Fibroblast of skin of left quadriceps (primary cell): ENCODE measurements around the gene C2CD2.
A peak's percentile ranks its signal among the peaks of the same experiment; 100 is the strongest.

Source experiments
- DNase-seq, 2 experiments: peaks; one replicate each; pipeline ENCODE4 v3.0.0-alpha.2; 2013; ENCODE audit warnings: low read depth in 2 of 2

The C2CD2 gene

DNA sequence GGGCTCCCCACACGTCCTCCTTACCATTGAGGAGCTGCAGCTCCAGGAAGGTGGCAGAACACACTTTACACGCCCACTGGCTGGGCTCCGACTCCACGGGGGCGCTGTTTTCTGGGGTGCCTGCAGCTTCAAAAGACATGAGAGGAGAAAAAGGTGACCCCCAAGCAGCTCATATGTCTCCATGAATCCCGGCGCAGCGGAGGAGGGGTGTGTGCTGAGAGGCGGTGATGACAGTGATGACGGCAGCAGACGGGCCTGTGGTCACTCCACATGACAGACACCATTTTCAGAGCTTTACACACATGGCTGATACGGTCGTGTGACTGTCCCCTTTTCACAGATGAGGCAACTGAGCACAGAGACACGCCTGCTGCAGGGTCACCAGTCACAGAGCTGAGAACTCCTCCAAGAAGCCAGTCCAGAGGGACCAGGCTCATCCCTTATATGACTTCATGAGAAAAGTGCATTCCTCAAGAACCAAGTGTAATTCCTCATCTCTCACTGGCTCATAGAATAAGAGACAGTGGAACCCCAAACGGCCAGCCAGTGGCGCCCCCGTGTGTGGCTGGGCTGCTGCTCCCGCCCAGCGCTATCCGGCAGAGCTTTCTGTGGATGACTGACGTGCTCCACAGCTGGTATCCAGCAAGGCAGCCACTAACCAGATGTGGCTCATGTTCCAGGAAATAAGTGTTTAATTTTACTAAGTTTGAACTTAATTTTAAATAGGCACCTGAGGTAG is 106.6 kb downstream of the C2CD2 start:
- peak; percentile 29 to 33 for DNase-seq

DNA sequence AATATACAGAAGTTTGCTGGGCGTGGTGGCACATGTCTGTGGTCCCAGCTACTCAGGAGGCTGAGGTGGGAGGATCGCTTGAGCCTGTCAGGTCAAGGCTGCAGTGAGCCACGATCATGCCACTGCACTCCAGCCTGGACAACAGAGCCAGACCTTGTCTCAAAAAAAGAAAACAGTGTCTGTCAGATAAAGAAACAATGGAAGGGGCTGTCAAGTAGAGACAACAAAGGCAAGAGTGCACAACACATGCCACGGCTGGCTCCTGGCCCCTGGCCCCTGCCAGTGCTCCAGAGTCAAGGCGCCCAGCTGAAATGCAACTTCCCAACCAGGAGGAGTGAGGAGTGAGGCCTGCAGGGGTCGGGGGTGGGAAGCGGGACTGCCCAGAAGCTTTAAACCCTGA is 107.3 kb downstream of the C2CD2 start:
- DNase-seq = no peak

DNA sequence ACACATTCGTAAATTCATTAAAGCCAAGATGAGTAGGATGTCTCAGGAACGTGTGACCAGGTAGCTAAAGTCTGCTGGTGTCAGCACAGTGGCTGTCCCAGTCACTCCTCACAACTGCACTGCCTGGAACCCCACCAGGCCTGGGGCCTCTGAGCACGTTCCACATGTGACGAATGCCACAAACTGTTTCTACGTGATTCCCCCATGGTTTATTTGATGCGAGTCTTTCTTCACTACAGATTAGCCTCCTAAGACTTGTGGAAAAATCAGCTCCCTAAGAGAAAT is 107.8 kb downstream of the C2CD2 start:
- no peak for DNase-seq

DNA sequence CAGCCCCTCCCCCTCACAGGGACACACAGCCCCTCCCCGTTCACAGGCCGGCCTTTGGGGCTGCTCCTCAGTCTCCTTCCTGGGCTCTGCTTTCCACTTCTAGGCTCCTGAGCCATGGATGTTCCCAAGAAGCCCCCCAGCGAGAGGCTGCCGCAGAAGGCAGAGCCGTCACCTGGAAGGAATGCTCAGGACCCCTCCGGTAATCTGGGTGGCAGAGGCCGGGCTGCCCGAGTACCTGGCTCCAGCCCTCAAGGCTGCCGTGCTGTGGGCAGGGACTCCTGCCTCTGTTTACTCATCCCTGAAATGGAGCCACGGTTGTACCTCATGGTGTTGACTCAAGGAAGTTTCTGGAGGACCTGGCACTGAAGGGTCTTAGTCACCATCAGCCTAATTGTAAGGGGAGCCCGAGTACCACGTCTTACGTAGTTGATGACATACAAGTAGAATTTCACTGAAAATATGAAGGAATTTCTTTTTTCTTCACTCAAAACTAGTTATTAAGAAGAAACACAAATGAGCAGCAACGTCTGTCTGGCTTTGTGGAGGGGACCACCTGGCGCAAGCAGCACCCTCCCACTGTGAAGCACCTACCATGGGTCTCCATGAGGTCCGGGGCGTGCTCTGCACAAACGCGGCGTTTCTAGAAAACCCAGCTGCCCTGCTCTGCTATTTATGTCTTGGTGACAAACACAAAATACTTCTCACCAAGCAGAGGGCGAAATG is 108.3 kb downstream of the C2CD2 start:
- DNase-seq = no peak

DNA sequence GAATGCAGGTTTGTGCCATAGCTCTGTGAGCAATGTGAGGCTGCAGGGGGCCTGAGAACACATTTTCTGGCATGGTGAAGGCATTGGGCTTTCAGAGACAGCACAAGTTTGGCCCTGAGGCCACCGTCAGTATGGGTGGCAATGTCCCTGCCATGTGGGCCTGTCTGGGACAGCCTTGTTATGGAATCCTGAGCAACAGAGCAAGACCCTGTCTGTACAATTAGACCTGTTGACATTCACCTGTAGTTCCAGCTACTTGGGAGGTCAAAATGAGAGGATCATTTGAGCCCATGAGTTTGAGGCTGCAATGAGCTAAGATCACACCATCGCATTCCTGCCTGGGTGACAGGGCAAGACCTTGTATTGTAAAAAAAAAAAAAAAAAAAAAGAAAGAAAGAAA is 110.2 kb downstream of the C2CD2 start:
- no peak for DNase-seq

DNA sequence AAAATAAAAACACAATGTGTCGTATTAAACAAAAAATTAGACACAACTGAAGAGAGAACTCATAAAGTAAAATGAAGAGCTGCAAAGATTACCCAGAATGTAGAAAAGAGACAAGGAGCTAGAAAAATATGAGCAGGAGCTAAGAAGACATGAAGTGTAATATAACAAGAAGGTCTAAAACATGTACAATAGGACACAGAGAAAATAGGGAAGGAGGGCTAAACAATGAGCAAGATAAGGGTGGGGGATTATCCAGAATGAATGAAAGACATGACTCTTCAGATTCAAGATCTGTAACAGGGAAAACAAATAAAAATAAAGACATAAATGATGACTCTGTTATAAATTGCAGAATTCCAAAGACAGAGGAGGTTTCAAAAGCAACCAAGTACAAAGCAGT is 112.9 kb downstream of the C2CD2 start:
- DNase-seq = no peak

DNA sequence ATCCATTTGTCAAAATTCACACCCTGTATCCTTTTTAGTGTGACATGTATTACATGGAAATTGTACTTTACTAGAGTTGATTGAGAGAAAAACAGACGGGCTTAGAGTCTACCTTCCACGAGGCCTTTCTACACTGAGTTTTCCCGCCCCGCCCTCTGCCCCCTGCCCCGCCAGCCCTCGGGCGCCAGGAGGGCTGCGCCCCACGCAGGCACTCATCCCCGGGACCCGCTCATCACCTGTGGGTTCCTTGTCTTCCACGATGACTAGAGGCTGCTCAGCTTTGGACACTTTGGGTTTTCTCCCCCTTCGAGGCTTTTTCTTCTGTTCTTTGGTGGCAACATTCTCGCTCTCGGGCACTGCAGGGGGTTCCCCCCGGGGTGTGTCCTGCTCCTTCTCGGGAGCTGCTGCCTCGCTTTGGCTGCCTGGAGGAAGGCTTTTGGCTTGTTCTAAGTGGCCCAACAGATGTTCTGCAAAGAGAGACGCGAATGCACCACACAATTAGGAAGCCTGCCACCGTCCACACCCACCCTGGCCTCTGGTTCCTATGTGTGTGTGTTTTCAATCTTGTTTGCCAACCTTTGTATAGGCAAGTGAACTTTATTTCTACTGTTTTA is 114.3 kb downstream of the C2CD2 start:
- DNase-seq = no peak

DNA sequence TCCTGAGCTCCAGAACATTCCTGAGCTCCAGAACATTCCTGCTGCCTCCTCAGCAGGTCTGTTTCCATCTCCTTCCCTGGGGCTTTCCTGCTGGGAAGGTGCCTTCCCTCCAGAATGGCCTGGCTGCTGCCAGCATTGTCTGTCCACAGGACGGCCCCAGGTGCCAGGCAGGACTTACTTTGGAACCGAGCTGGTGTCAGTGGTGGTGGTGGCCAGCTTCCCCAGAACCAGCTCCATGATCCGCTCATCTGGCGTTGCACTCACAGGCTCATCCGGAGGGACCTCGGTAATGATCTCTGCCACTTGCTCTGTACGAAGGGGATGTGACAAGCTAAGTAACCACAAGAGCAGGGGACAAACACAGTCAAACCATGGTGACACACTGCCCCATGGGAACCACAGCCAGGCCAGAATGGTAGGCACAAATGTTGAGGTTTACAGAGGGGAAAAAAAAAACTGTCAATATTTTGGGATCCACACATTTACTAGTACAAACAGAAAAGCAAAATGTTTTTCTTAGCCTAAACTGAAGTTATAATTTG is 116.0 kb downstream of the C2CD2 start:
- no peak for DNase-seq

DNA sequence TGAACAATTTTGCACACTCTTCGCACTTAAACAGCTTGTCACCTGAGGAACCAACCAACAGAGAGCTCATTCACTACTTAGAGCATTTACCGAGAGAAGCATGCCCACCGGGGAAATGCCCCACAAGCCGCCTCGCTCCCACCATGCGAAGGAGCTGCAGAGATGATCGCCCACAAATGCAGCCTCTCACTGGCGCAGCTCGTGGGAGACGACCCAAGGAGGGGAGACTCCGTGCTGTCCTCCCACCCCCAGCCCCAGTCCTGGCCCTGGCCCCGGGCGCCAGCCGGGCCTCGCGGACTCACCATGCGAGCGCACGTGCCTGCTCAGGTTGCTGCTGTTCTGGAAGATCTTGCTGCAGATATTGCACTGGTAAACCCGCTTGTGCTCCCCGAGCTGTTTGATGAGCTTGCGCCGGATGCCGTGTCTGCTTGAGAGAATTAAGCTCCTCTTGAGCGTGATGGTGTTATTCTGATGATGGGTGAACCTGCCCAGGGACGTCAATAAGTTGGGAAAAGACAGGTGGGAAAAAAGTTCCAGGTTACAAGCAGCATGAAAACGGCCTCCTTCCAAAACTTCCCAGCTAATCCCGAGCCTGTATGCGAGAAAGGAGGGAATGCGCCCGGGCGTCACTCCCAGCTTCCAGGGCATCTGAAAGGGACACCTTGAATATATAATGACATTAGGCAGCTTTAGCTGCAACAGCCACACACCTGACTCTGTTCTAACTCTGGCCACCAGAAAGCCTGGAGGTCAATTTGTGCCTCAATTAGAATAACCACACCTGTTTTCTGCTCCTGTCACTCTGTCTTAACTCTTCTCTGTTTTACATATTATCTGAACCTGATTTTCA is 117.4 kb downstream of the C2CD2 start:
- DNase-seq = no peak

DNA sequence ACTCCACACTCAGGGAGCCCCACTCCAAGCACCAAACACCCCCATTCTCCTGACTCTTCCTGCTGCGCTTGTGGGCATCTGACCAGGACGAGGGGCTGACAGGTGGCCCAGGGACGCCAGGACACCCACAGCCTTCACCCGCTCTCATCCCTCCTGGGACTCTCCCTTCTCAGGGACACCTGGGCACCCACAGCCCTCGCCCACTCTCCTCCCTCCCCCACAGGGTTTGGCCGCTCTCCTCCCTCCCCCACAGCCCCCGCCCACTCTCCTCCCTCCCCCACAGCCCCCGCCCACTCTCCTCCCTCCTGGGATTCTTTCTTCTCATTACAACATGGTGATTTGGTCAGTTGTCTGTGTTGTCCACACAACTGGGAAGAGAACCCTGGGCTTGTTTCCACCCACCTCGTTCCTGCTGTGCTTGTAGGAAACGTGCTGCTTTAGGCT is 118.1 kb downstream of the C2CD2 start:
- DNase-seq = no peak
